ENCODE data around the gene TMEM221.
A peak's percentile ranks its signal among the peaks of the same experiment; 100 is the strongest.

Gene TMEM221

GRCh38 chr19:17435218-17435617 lies 13.2 kb downstream of the TMEM221 start:
- Mint-ChIP-seq H3K4me3 (no peak overlapping the region), H3K27ac (no peak overlapping the region), H3K27me3 (no peaks in the 10 kb centered on the region), H3K36me3 (no peaks in the 10 kb centered on the region), H3K4me1 (ENCODE audit: low read depth) (no peaks in the 10 kb centered on the region), H3K9me3 (ENCODE audit: low read depth) (no peaks in the 10 kb centered on the region)

GRCh38 chr19:17431417-17431816 lies 17.1 kb downstream of the TMEM221 start:
- no peak overlapping the region for H3K27ac Mint-ChIP-seq
- H3K4me3 Mint-ChIP-seq, result no peak overlapping the region
- no peaks in the 10 kb centered on the region for H3K9me3 Mint-ChIP-seq (ENCODE audit: low read depth)
- H3K36me3 Mint-ChIP-seq, result no peaks in the 10 kb centered on the region
- no peaks in the 10 kb centered on the region for H3K4me1 Mint-ChIP-seq (ENCODE audit: low read depth)
- H3K27me3 Mint-ChIP-seq, result no peaks in the 10 kb centered on the region

GRCh38 chr19:17429641-17430113 lies 18.8 kb downstream of the TMEM221 start:
- Mint-ChIP-seq H3K27me3 (no peaks in the 10 kb centered on the region), H3K36me3 (no peaks in the 10 kb centered on the region), H3K27ac (no peak overlapping the region), H3K4me3 (no peak overlapping the region), H3K4me1 (ENCODE audit: low read depth) (peaks cover 1% of the 10 kb centered on the region), H3K9me3 (ENCODE audit: low read depth) (no peaks in the 10 kb centered on the region)

GRCh38 chr19:17424743-17425365 lies 23.6 kb downstream of the TMEM221 start:
- Mint-ChIP-seq H3K27ac (no peak overlapping the region), H3K4me1 (ENCODE audit: low read depth) (peaks cover 10% of the 10 kb centered on the region), H3K27me3 (no peaks in the 10 kb centered on the region), H3K9me3 (ENCODE audit: low read depth) (no peaks in the 10 kb centered on the region), H3K36me3 (peaks cover 2% of the 10 kb centered on the region), H3K4me3 (no peak overlapping the region)

- Mint-ChIP-seq H3K4me3 (no peak overlapping the region), H3K36me3 (peaks cover 2% of the 10 kb centered on the region), H3K9me3 (ENCODE audit: low read depth) (no peaks in the 10 kb centered on the region), H3K4me1 (ENCODE audit: low read depth) (peaks cover 17% of the 10 kb centered on the region), H3K27me3 (no peaks in the 10 kb centered on the region), H3K27ac (no peak overlapping the region)
These were observed 24.8 kb downstream of the TMEM221 start for GRCh38 chr19:17423429-17424208.

GRCh38 chr19:17421942-17422341 lies 26.5 kb downstream of the TMEM221 start:
- Mint-ChIP-seq H3K27ac (no peak overlapping the region), H3K4me3 (no peak overlapping the region), H3K9me3 (ENCODE audit: low read depth) (no peaks in the 10 kb centered on the region), H3K27me3 (no peaks in the 10 kb centered on the region), H3K36me3 (peaks cover 2% of the 10 kb centered on the region), H3K4me1 (ENCODE audit: low read depth) (peaks cover 17% of the 10 kb centered on the region)

GRCh38 chr19:17420475-17420924 lies 28.0 kb downstream of the TMEM221 start:
- peaks cover 17% of the 10 kb centered on the region for H3K4me1 Mint-ChIP-seq (ENCODE audit: low read depth)
- no peaks in the 10 kb centered on the region for H3K9me3 Mint-ChIP-seq (ENCODE audit: low read depth)
- H3K27ac Mint-ChIP-seq, result no peak overlapping the region
- peak overlapping the region; percentile 88 for H3K4me3 Mint-ChIP-seq
- no peaks in the 10 kb centered on the region for H3K27me3 Mint-ChIP-seq
- peaks cover 2% of the 10 kb centered on the region for H3K36me3 Mint-ChIP-seq

- H3K27ac Mint-ChIP-seq, result peak within 1 kb of the TSS; percentile 81
- peaks cover 17% of the 10 kb centered on the region for H3K4me1 Mint-ChIP-seq (ENCODE audit: low read depth)
- no peaks in the 10 kb centered on the region for H3K9me3 Mint-ChIP-seq (ENCODE audit: low read depth)
- peak within 1 kb of the TSS; percentile 88 for H3K4me3 Mint-ChIP-seq
- peaks cover 2% of the 10 kb centered on the region for H3K36me3 Mint-ChIP-seq
- no peaks in the 10 kb centered on the region for H3K27me3 Mint-ChIP-seq
These were observed 28.6 kb downstream of the TMEM221 start, which contains the start of gene MVB12A for GRCh38 chr19:17419621-17420474. Gene MVB12A (plus strand): TSS chr19:17420047. CDS start chr19:17420136, 89 bp downstream.

GRCh38 chr19:17419154-17419620 lies 29.3 kb downstream of the TMEM221 start:
- Mint-ChIP-seq H3K36me3 (peaks cover 2% of the 10 kb centered on the region), H3K27me3 (no peaks in the 10 kb centered on the region), H3K4me1 (ENCODE audit: low read depth) (peaks cover 14% of the 10 kb centered on the region), H3K9me3 (ENCODE audit: low read depth) (no peaks in the 10 kb centered on the region), H3K27ac (peak overlapping the region; percentile 81), H3K4me3 (peak overlapping the region; percentile 88)

- H3K36me3 Mint-ChIP-seq, result peaks cover 2% of the 10 kb centered on the region
- peaks cover 11% of the 10 kb centered on the region for H3K4me1 Mint-ChIP-seq (ENCODE audit: low read depth)
- no peak overlapping the region for H3K27ac Mint-ChIP-seq
- no peaks in the 10 kb centered on the region for H3K27me3 Mint-ChIP-seq
- peak overlapping the region; percentile 88 for H3K4me3 Mint-ChIP-seq
- no peaks in the 10 kb centered on the region for H3K9me3 Mint-ChIP-seq (ENCODE audit: low read depth)
These were observed 29.8 kb downstream of the TMEM221 start for GRCh38 chr19:17418710-17419109.

- Mint-ChIP-seq H3K9me3 (ENCODE audit: low read depth) (no peaks in the 10 kb centered on the region), H3K36me3 (no peaks in the 10 kb centered on the region), H3K4me3 (no peak overlapping the region), H3K27me3 (no peaks in the 10 kb centered on the region), H3K27ac (no peak overlapping the region), H3K4me1 (ENCODE audit: low read depth) (peaks cover 16% of the 10 kb centered on the region)
These were observed 33.3 kb downstream of the TMEM221 start for GRCh38 chr19:17415121-17415520.

- Mint-ChIP-seq H3K4me1 (ENCODE audit: low read depth) (peaks cover 11% of the 10 kb centered on the region), H3K4me3 (no peak overlapping the region), H3K27me3 (no peaks in the 10 kb centered on the region), H3K36me3 (no peaks in the 10 kb centered on the region), H3K9me3 (ENCODE audit: low read depth) (no peaks in the 10 kb centered on the region), H3K27ac (no peak overlapping the region)
These were observed 34.4 kb downstream of the TMEM221 start for GRCh38 chr19:17414097-17414496.

GRCh38 chr19:17411801-17412200 lies 36.7 kb downstream of the TMEM221 start:
- Mint-ChIP-seq H3K4me1 (ENCODE audit: low read depth) (peaks cover 23% of the 10 kb centered on the region), H3K27me3 (no peaks in the 10 kb centered on the region), H3K27ac (no peak overlapping the region), H3K36me3 (no peaks in the 10 kb centered on the region), H3K9me3 (ENCODE audit: low read depth) (no peaks in the 10 kb centered on the region), H3K4me3 (no peak overlapping the region)

- H3K9me3 Mint-ChIP-seq (ENCODE audit: low read depth), result no peaks in the 10 kb centered on the region
- H3K4me3 Mint-ChIP-seq, result peak overlapping the region; percentile 7
- no peaks in the 10 kb centered on the region for H3K27me3 Mint-ChIP-seq
- H3K36me3 Mint-ChIP-seq, result no peaks in the 10 kb centered on the region
- H3K4me1 Mint-ChIP-seq (ENCODE audit: low read depth), result peaks cover 29% of the 10 kb centered on the region
- H3K27ac Mint-ChIP-seq, result peak overlapping the region; percentile 16
These were observed 38.5 kb downstream of the TMEM221 start for GRCh38 chr19:17409990-17410389.

GRCh38 chr19:17406887-17407196 lies 41.6 kb downstream of the TMEM221 start:
- H3K36me3 Mint-ChIP-seq, result no peaks in the 10 kb centered on the region
- no peaks in the 10 kb centered on the region for H3K9me3 Mint-ChIP-seq (ENCODE audit: low read depth)
- H3K27me3 Mint-ChIP-seq, result no peaks in the 10 kb centered on the region
- peak overlapping the region; percentile 90 for H3K27ac Mint-ChIP-seq
- peaks cover 31% of the 10 kb centered on the region for H3K4me1 Mint-ChIP-seq (ENCODE audit: low read depth)
- H3K4me3 Mint-ChIP-seq, result peak overlapping the region; percentile 92
